Kidney (tissue), 14 donors: ENCODE data around the gene ADARB2. TPM values are rescaled to one million over a fixed set of nuclear protein-coding genes. Genes with fewer than 3 reads are reported as not detected.

Experiments used
- DNase-seq, 5 donors: peaks; one replicate each; pipeline ENCODE4 v3.0.0-alpha.2; 2013 to 2020
- FAIRE-seq: peaks from 2 replicates; lab custom pipeline; 2012; peaks lifted over from hg19 to GRCh38; lab: Jason Lieb, UNC
- H3K27ac ChIP-seq, 2 donors: one replicate each; pipeline ENCODE4 v1.7.0; 2013; ENCODE audit warnings: low read depth in 2 of 2, low read length in 2 of 2, inconsistent platforms in 1 of 2
- H3K27me3 ChIP-seq: one replicate; pipeline ENCODE4 v1.7.1; 2013; ENCODE audit warnings: low read length, inconsistent platforms; ENCODE audit not compliant: control insufficient read depth, insufficient read depth
- H3K36me3 ChIP-seq, 3 donors: one replicate each; pipeline versions ENCODE4 v1.7.0 to v1.7.1; 2013; ENCODE audit warnings: low read length in 3 of 3, control low read depth in 1 of 3, inconsistent platforms in 1 of 3; ENCODE audit not compliant: insufficient read depth in 3 of 3, control insufficient read depth in 2 of 3
- H3K4me1 ChIP-seq, 3 donors: one replicate each; pipeline versions ENCODE4 v1.7.0 to v1.7.1; 2013; ENCODE audit warnings: low read length in 3 of 3, inconsistent platforms in 1 of 3, low read depth in 1 of 3; ENCODE audit not compliant: control insufficient read depth in 2 of 3, insufficient read depth in 2 of 3
- H3K4me3 ChIP-seq, 3 donors: one replicate each; pipeline versions ENCODE4 v1.7.0 to v1.8.1; 2013; ENCODE audit warnings: low read length in 3 of 3, control low read depth in 1 of 3, inconsistent platforms in 1 of 3
- H3K9ac ChIP-seq, 3 donors: one replicate each; pipeline versions ENCODE4 v1.7.0 to v1.7.1; 2013; ENCODE audit warnings: low read length in 3 of 3, control low read depth in 1 of 3, inconsistent platforms in 1 of 3
- H3K9me3 ChIP-seq, 3 donors: one replicate each; pipeline versions ENCODE4 v1.7.0 to v1.7.1; 2013; ENCODE audit warnings: low read length in 3 of 3, control low read depth in 1 of 3, inconsistent platforms in 1 of 3; ENCODE audit not compliant: control insufficient read depth in 2 of 3, insufficient read depth in 1 of 3
- intact Hi-C: fragments of 100-400 bp; cut with DNase I; formaldehyde crosslinking; loops from one replicate; pipeline ENCODE4 v1.11.1; 2022
- polyA plus RNA-seq: library from polyadenylated mRNA; stranded (reverse); fragments of 350-450 nt; fragmentation: Illumina TruSeq; extraction: RNeasy Lipid Tissue Mini Kit (QIAGEN cat#74804); gene quantifications from one replicate; pipeline ENCODE4 v1.2.3, GENCODE V29; 2014; ENCODE audit warnings: low read depth, low replicate concordance; ENCODE audit not compliant: insufficient read depth
- total RNA-seq: library from RNA; stranded (reverse); fragmentation: NEBNext Ultra II Directional; extraction: Animal tissue kit (Norgen Biotek cat#: 25700); gene quantifications from one replicate; pipeline ENCODE4 v1.2.1, GENCODE V29; 2021
- TF ChIP-seq, protein P1 (sequence below): IDR thresholded peaks from 3 replicates; pipeline ENCODE4 v1.5.1; 2012; ENCODE audit warnings: mild to moderate bottlenecking, moderate library complexity, borderline replicate concordance; ENCODE audit not compliant: insufficient read depth; ENCODE audit errors: extremely low read depth
- donor health status: control.
- donor health status: control.
- donor health status: control.
- donor health status: control.
- donor health status: control.
- donor health status: DM: yes; HTN: yes; CAD: no.
- donor health status: Normal renal cell carcinoma (clear cell type).

Gene ADARB2
- total and polyA plus RNA-seq, 2 donors from 2014 or later = 1.0 to 1.3 TPM

DNA sequence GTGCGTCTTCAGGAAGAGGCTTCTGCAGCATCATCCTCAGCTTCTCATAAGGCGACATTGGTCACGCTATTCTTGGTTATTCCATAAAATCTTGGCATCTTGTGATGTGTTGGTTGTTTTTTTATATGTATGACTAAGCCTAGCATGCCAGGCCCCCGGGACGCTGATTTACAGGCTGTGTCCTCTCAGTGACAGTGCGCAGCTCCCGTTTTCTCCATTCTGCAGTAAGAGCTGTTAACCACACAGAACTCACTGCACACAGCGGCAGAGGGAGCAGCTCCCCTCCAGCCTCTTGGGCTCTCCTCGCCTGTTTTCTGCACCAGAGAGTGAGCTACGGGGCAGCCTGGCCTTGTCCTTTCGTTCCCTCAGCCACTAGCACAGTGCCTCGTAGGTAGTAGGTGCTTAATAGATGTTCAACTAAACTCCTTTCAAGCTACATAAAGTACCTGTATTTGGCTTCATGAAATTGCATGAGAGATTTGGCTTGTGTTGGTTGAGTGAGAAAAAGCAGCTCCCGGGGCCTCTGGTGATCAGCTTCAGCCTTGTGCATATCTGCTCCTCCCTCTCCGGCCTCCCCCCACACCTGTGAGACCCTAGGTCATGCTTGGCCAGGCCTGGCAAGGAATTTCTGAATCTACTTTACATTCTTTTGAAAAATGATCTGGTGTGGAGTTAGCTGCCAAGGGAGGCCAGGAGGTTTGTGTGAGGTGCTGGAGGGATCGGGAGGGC lies 564.9 kb downstream of the ADARB2 start:
- H3K9me3 ChIP-seq = no peaks in the 10 kb centered on the region
- intact Hi-C loops = no loop called here
- H3K36me3 ChIP-seq = no peaks in the 10 kb centered on the region
- H3K9ac ChIP-seq = no peak overlapping the region
- H3K27ac ChIP-seq = no peak overlapping the region
- no peaks in the 10 kb centered on the region for H3K4me1 ChIP-seq
- no peak overlapping the region for H3K4me3 ChIP-seq
- FAIRE-seq (no peak), DNase-seq (peak in 4 of 5 donors; percentile 50 to 59 (median 54))
- TF ChIP-seq, protein P1, sequence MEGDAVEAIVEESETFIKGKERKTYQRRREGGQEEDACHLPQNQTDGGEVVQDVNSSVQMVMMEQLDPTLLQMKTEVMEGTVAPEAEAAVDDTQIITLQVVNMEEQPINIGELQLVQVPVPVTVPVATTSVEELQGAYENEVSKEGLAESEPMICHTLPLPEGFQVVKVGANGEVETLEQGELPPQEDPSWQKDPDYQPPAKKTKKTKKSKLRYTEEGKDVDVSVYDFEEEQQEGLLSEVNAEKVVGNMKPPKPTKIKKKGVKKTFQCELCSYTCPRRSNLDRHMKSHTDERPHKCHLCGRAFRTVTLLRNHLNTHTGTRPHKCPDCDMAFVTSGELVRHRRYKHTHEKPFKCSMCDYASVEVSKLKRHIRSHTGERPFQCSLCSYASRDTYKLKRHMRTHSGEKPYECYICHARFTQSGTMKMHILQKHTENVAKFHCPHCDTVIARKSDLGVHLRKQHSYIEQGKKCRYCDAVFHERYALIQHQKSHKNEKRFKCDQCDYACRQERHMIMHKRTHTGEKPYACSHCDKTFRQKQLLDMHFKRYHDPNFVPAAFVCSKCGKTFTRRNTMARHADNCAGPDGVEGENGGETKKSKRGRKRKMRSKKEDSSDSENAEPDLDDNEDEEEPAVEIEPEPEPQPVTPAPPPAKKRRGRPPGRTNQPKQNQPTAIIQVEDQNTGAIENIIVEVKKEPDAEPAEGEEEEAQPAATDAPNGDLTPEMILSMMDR = no peak
- no peaks in the 10 kb centered on the region for H3K27me3 ChIP-seq

- FAIRE-seq (no peak), DNase-seq (no peak)
- TF ChIP-seq, protein P1 = no peak
- no peak overlapping the region for H3K9ac ChIP-seq
- no peaks in the 10 kb centered on the region for H3K4me1 ChIP-seq
- no peaks in the 10 kb centered on the region for H3K9me3 ChIP-seq
- H3K36me3 ChIP-seq = no peaks in the 10 kb centered on the region
- intact Hi-C loops = no loop called here
- no peak overlapping the region for H3K27ac ChIP-seq
- no peaks in the 10 kb centered on the region for H3K27me3 ChIP-seq
- H3K4me3 ChIP-seq = no peak overlapping the region
Observed at GRCh38 chr10:1171586-1171985, 565.7 kb downstream of the ADARB2 start.

DNA sequence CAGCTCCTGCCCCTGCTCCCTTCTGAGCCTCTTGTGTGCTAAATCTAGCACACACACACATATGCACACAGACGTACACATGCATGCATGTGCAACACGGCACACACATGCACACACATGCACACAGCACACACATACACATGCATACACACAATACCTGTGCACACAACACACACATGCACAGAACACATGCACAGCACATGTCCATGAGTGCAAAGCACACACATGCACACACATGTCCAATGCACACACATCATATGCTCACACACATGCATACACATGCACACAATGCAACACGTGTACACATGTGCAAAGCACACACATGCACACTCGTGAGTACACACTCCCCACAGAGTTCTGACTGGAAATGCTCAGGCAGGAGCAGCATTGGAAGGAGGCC lies 566.1 kb downstream of the ADARB2 start:
- TF ChIP-seq, protein P1 = no peak
- no peak overlapping the region for H3K9ac ChIP-seq
- H3K4me1 ChIP-seq = no peaks in the 10 kb centered on the region
- H3K27me3 ChIP-seq = no peaks in the 10 kb centered on the region
- intact Hi-C loops = no loop called here
- DNase-seq (peak in 1 of 5 donors; percentile 18), FAIRE-seq (no peak)
- no peak overlapping the region for H3K4me3 ChIP-seq
- H3K36me3 ChIP-seq = no peaks in the 10 kb centered on the region
- no peaks in the 10 kb centered on the region for H3K9me3 ChIP-seq
- H3K27ac ChIP-seq = no peak overlapping the region

- Histone ChIP-seq H3K36me3 (no peaks in the 10 kb centered on the region), H3K4me3 (no peak overlapping the region), H3K9ac (no peak overlapping the region), H3K27me3 (no peaks in the 10 kb centered on the region), H3K4me1 (no peaks in the 10 kb centered on the region), H3K27ac (no peak overlapping the region), H3K9me3 (no peaks in the 10 kb centered on the region)
- DNase-seq = no peak
- intact Hi-C loops = no loop called here
- no peak for FAIRE-seq
- TF ChIP-seq, protein P1 = no peak
Observed at GRCh38 chr10:1170867-1171180, 566.5 kb downstream of the ADARB2 start.
